K562 (cell line): ENCODE measurements around the gene RAB5B. TPM values are rescaled to one million over a fixed set of nuclear protein-coding genes. Genes with fewer than 3 reads are reported as not detected.

ENCODE experiments used
- BRCA1 ChIP-seq, 2 experiments: fragments of 450-650 bp in 1 of 2; sonication (generic) in 1 of 2; formaldehyde crosslinking in 1 of 2; IDR thresholded peaks; 2 replicates each; pipeline versions ENCODE4 v1.5.0 to v1.6.1; 2017 to 2020; ENCODE audit warnings: mild to moderate bottlenecking in 1 of 2, missing genetic modification reagents in 1 of 2
- CBFA2T2 ChIP-seq: fragments of 450-650 bp; conservative IDR thresholded peaks from 2 replicates; pipeline ENCODE4 v1.6.1; 2017; ENCODE audit warnings: mild to moderate bottlenecking
- HEY1 ChIP-seq: fragments of 250-450 bp; sonication (Bioruptor Pico); IDR thresholded peaks from 2 replicates; pipeline ENCODE4 v1.5.0; 2020; ENCODE audit warnings: mild to moderate bottlenecking, moderate library complexity, borderline replicate concordance
- HMG20B ChIP-seq: fragments of 250-450 bp; sonication (Bioruptor Pico); IDR thresholded peaks from 2 replicates; pipeline ENCODE4 v1.5.0; 2021; ENCODE audit warnings: mild to moderate bottlenecking
- HOXB6 ChIP-seq: fragments of 250-450 bp; sonication (Bioruptor Pico); IDR thresholded peaks from 2 replicates; pipeline ENCODE4 v1.5.1; 2022; ENCODE audit warnings: mild to moderate bottlenecking, borderline replicate concordance
- NR3C1 ChIP-seq: sonication (generic); formaldehyde crosslinking; IDR thresholded peaks from 2 replicates; pipeline ENCODE4 v1.8.1; 2022; ENCODE audit warnings: missing genetic modification reagents
- PPARD ChIP-seq: fragments of 250-450 bp; sonication (Bioruptor Pico); IDR thresholded peaks from 2 replicates; pipeline ENCODE4 v1.8.0; 2022; ENCODE audit warnings: inconsistent platforms, mild to moderate bottlenecking, moderate library complexity
- TEAD4 ChIP-seq, 2 experiments: sonication (generic) in 1 of 2; formaldehyde crosslinking in 1 of 2; IDR thresholded peaks; 2 replicates each; pipeline versions ENCODE4 v1.6.1 to v1.8.0; 2012 to 2022; ENCODE audit warnings: borderline replicate concordance in 1 of 2, inconsistent platforms in 1 of 2, low read length in 1 of 2, mild to moderate bottlenecking in 1 of 2, missing genetic modification reagents in 1 of 2
- U2AF1 ChIP-seq: fragments of 200-400 bp; formaldehyde crosslinking; optimal IDR thresholded peaks from 2 replicates; pipeline ENCODE3; 2017; ENCODE audit warnings: mild to moderate bottlenecking, low read depth, low read length, moderate library complexity
- ZKSCAN3 ChIP-seq: fragments of 250-450 bp; sonication (Bioruptor Pico); IDR thresholded peaks from 2 replicates; pipeline ENCODE4 v1.4.0; 2020
- ZNF124 ChIP-seq: sonication (generic); formaldehyde crosslinking; IDR thresholded peaks from 2 replicates; pipeline ENCODE4 v1.8.1; 2022; ENCODE audit warnings: missing genetic modification reagents
- ZNF3 ChIP-seq: fragments of 250-450 bp; sonication (Bioruptor Pico); IDR thresholded peaks from 2 replicates; pipeline ENCODE4 v1.5.0; 2021; ENCODE audit warnings: mild to moderate bottlenecking, moderate library complexity
- ZNF347 ChIP-seq: fragments of 450-650 bp; formaldehyde crosslinking; IDR thresholded peaks from 2 replicates; pipeline ENCODE4 v1.4.0; 2020; ENCODE audit warnings: low read depth, mild to moderate bottlenecking, moderate library complexity
- ZNF766 ChIP-seq: fragments of 200-800 bp; sonication (Bioruptor generic); conservative IDR thresholded peaks from 2 replicates; pipeline ENCODE4 v1.6.1; 2016; ENCODE audit warnings: missing genetic modification characterization, missing compliant biosample characterization
- polyA plus RNA-seq, 8 experiments: library from polyadenylated mRNA; depleted of rRNA in 4 of 8; stranded (reverse) in 5 of 8; unstranded in 3 of 8; fragments of >200 nt; fragmentation: Nextera tagmentation in 2 of 8; fragmentation: Illumina TruSeq in 1 of 8; extraction: Ambion mirVana in 2 of 8; extraction: Trizol in 1 of 8; gene quantifications; 2 replicates each; pipeline versions ENCODE4 v1.2.1 to v1.2.3, GENCODE V29; 2011 to 2014; ENCODE audit warnings: inconsistent platforms in 1 of 8, missing spikeins in 1 of 8
- total RNA-seq, 7 experiments: library from RNA; depleted of rRNA in 6 of 7; stranded (reverse); fragments of >200 nt in 6 of 7; fragmentation: Illumina TruSeq in 2 of 7; extraction: Trizol in 2 of 7; gene quantifications; 2 replicates each; pipeline versions ENCODE4 v1.2.1 to v1.2.3, GENCODE V29; 2011 to 2021; ENCODE audit warnings: low replicate concordance in 1 of 7
- TF ChIP-seq, protein P1 (sequence below): fragments of 450-650 bp; formaldehyde crosslinking; IDR thresholded peaks from 2 replicates; pipeline ENCODE4 v1.4.0; 2022; ENCODE audit warnings: mild to moderate bottlenecking, moderate library complexity
- TF ChIP-seq, protein P2 (sequence below), 2 experiments: fragments of 450-650 bp; IDR thresholded peaks; 2 replicates each; pipeline ENCODE4 v1.6.1; 2018; ENCODE audit warnings: mild to moderate bottlenecking in 2 of 2, low read depth in 1 of 2; ENCODE audit not compliant: partially characterized antibody in 2 of 2
- TF ChIP-seq, protein P3 (sequence below), 3 experiments: IDR thresholded peaks in 2 of 3; conservative IDR thresholded peaks in 1 of 3; 2 replicates each; pipeline ENCODE4 v1.5.1; 2011 to 2012; ENCODE audit warnings: low read length in 3 of 3, mild to moderate bottlenecking in 3 of 3, control low read depth in 2 of 3, improper control_type of control experiment in 1 of 3, inconsistent platforms in 1 of 3, low read depth in 1 of 3, mixed read lengths in 1 of 3, moderate library complexity in 1 of 3; ENCODE audit not compliant: insufficient read depth in 2 of 3
- TF ChIP-seq, protein P4 (sequence below), 2 experiments: fragments of 250-450 bp in 1 of 2; fragments of 450-650 bp in 1 of 2; sonication (Bioruptor Pico) in 1 of 2; IDR thresholded peaks; 2 replicates each; pipeline versions ENCODE4 v1.6.1 to v1.8.0; 2016 to 2021; ENCODE audit warnings: mild to moderate bottlenecking in 2 of 2, moderate library complexity in 2 of 2, missing compliant biosample characterization in 1 of 2, missing genetic modification characterization in 1 of 2

The RAB5B gene
- total and polyA plus RNA-seq, 9 of the 15 experiments (the other 6 are each of a cell fraction or from before 2014, with no cell fraction given) = 6.8 to 73.8 (median 25.2) TPM

DNA sequence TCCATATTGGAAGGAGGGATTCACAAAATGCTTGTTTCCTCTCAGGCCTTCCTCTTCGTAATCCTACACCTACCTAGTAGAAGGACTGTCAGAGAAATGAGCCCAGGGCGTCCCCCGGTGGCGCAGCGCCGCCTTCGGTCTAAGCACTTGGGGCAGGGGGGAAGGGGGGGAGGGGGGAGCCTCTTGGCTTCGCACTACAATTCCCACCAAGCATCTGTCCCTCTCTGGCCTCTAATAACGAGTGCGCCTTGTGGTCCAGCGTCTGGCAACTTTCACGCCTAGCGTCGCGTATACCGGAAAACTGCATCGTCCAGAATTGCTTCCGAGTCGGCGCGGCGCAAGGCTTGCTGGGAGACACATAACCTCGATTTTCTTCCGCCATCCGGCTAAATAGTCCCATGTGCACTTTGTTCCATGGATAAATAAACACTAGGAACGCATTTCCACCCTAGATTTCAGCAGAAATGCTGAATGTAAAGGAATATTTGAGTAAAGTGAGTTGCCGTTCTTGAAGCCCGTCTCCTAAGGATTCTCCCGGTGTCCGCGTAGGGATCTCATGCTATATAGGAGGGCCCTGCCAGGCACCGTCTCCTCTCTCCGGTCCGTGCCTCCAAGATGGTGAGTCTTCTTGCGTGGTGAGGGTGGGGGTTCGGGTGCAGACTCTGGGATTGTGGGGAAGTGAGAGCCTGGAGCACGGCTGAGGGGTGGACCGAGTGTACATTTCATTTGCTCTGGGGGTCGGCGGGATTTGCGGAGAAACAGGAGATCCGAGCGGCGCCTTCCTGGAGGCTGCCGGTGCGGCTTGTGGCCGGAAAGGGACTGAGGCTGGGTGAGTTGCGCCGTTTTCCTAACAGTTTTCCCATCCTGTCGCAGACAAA is 67.9 kb downstream of the RAB5B start, which contains the start of gene RPS26 (continued):
- no peak for TF ChIP-seq HMG20B (CRISPR knock-in tag)
- peak; percentile 80; the same call in 1 of the 2 replicates for TF ChIP-seq HEY1
- TF ChIP-seq, protein P1, sequence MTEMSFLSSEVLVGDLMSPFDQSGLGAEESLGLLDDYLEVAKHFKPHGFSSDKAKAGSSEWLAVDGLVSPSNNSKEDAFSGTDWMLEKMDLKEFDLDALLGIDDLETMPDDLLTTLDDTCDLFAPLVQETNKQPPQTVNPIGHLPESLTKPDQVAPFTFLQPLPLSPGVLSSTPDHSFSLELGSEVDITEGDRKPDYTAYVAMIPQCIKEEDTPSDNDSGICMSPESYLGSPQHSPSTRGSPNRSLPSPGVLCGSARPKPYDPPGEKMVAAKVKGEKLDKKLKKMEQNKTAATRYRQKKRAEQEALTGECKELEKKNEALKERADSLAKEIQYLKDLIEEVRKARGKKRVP (CRISPR knock-in tag) = no peak
- no peak for TF ChIP-seq BRCA1 (IDR thresholded peaks at IDR 0.05)
- TF ChIP-seq BRCA1 (CRISPR knock-in tag; IDR thresholded peaks at IDR 0.05) = no peak
- TF ChIP-seq PPARD (CRISPR knock-in tag) = no peak
- no peak for TF ChIP-seq ZKSCAN3 (CRISPR knock-in tag)
- TF ChIP-seq ZNF124 (CRISPR knock-in tag) = no peak
- TF ChIP-seq U2AF1 = no peak
- TF ChIP-seq, protein P2, sequence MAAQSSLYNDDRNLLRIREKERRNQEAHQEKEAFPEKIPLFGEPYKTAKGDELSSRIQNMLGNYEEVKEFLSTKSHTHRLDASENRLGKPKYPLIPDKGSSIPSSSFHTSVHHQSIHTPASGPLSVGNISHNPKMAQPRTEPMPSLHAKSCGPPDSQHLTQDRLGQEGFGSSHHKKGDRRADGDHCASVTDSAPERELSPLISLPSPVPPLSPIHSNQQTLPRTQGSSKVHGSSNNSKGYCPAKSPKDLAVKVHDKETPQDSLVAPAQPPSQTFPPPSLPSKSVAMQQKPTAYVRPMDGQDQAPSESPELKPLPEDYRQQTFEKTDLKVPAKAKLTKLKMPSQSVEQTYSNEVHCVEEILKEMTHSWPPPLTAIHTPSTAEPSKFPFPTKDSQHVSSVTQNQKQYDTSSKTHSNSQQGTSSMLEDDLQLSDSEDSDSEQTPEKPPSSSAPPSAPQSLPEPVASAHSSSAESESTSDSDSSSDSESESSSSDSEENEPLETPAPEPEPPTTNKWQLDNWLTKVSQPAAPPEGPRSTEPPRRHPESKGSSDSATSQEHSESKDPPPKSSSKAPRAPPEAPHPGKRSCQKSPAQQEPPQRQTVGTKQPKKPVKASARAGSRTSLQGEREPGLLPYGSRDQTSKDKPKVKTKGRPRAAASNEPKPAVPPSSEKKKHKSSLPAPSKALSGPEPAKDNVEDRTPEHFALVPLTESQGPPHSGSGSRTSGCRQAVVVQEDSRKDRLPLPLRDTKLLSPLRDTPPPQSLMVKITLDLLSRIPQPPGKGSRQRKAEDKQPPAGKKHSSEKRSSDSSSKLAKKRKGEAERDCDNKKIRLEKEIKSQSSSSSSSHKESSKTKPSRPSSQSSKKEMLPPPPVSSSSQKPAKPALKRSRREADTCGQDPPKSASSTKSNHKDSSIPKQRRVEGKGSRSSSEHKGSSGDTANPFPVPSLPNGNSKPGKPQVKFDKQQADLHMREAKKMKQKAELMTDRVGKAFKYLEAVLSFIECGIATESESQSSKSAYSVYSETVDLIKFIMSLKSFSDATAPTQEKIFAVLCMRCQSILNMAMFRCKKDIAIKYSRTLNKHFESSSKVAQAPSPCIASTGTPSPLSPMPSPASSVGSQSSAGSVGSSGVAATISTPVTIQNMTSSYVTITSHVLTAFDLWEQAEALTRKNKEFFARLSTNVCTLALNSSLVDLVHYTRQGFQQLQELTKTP (IDR thresholded peaks at IDR 0.05; ENCODE audit: low read depth in 1 of 2, partially characterized antibody in 2 of 2) = peak; percentile 92 to 94
- peak; percentile 48 for TF ChIP-seq TEAD4 (IDR thresholded peaks at IDR 0.05; ENCODE audit: low read length)
- no peak for TF ChIP-seq TEAD4 (CRISPR knock-in tag; IDR thresholded peaks at IDR 0.05; ENCODE audit: borderline replicate concordance)
- TF ChIP-seq HOXB6 = no peak
- peak; percentile 37; the same call in 1 of the 2 replicates for TF ChIP-seq NR3C1 (CRISPR knock-in tag)
- no peak for TF ChIP-seq ZNF3 (CRISPR knock-in tag)
- TF ChIP-seq ZNF766 = peak; percentile 82; the same call in 1 of the 2 replicates
- no peak for TF ChIP-seq CBFA2T2
- TF ChIP-seq, protein P3, sequence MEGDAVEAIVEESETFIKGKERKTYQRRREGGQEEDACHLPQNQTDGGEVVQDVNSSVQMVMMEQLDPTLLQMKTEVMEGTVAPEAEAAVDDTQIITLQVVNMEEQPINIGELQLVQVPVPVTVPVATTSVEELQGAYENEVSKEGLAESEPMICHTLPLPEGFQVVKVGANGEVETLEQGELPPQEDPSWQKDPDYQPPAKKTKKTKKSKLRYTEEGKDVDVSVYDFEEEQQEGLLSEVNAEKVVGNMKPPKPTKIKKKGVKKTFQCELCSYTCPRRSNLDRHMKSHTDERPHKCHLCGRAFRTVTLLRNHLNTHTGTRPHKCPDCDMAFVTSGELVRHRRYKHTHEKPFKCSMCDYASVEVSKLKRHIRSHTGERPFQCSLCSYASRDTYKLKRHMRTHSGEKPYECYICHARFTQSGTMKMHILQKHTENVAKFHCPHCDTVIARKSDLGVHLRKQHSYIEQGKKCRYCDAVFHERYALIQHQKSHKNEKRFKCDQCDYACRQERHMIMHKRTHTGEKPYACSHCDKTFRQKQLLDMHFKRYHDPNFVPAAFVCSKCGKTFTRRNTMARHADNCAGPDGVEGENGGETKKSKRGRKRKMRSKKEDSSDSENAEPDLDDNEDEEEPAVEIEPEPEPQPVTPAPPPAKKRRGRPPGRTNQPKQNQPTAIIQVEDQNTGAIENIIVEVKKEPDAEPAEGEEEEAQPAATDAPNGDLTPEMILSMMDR (IDR thresholded peaks at IDR 0.05 in 2 of 3, conservative IDR thresholded peaks at IDR 0.05 in 1 of 3; ENCODE audit: insufficient read depth in 2 of 3, low read depth in 1 of 3, low read length in 3 of 3) = peak; percentile 42 to 82 (median 73)
- TF ChIP-seq, protein P4, sequence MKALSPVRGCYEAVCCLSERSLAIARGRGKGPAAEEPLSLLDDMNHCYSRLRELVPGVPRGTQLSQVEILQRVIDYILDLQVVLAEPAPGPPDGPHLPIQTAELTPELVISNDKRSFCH (CRISPR knock-in tag; IDR thresholded peaks at IDR 0.05) = no peak
- TF ChIP-seq, protein P4 (tag; IDR thresholded peaks at IDR 0.05) = peak; percentile 86; the same call in 1 of the 2 replicates
- TF ChIP-seq ZNF347 (CRISPR knock-in tag) = no peak
